Measurements from ENCODE around the gene RFXANK. TPM values are rescaled to one million over a fixed set of nuclear protein-coding genes. Genes with fewer than 3 reads are reported as not detected.
"Not testable (repeated sequence)": the region's sequence is repeated elsewhere in the genome, so short reads cannot be mapped to it uniquely, and the experiment has no call there.

RFXANK gene
- total RNA-seq, 1 donor from 2014 or later: 134 TPM

GRCh38 chr19:19170873-19171672 is 21.0 kb upstream of the RFXANK start:
- no peaks in the 10 kb centered on the region for H3K9me3 Mint-ChIP-seq (ENCODE audit: low read depth)
- no peak for DNase-seq (ENCODE audit: low spot score, unreplicated experiment)
- peaks cover 4% of the 10 kb centered on the region for H3K4me1 Mint-ChIP-seq (ENCODE audit: low read depth)
- TF ChIP-seq CTCF (IDR thresholded peaks at IDR 0.05; ENCODE audit: unreplicated experiment): no peak
- H3K36me3 Mint-ChIP-seq (ENCODE audit: insufficient read depth): no peaks in the 10 kb centered on the region
- peaks cover 29% of the 10 kb centered on the region for H3K27me3 Mint-ChIP-seq
- H3K27ac Mint-ChIP-seq: no peak overlapping the region
- H3K4me3 Mint-ChIP-seq (ENCODE audit: low read depth): no peak overlapping the region

GRCh38 chr19:19171821-19172532 is 20.1 kb upstream of the RFXANK start:
- Mint-ChIP-seq H3K4me3 (ENCODE audit: low read depth) (no peak overlapping the region), H3K4me1 (ENCODE audit: low read depth) (peaks cover 4% of the 10 kb centered on the region), H3K27me3 (peaks cover 29% of the 10 kb centered on the region), H3K36me3 (ENCODE audit: insufficient read depth) (no peaks in the 10 kb centered on the region), H3K9me3 (ENCODE audit: low read depth) (no peaks in the 10 kb centered on the region), H3K27ac (no peak overlapping the region)
- no peak for TF ChIP-seq CTCF (IDR thresholded peaks at IDR 0.05; ENCODE audit: unreplicated experiment)
- DNase-seq (ENCODE audit: low spot score, unreplicated experiment): no peak

GRCh38 chr19:19173243-19173642 is 18.8 kb upstream of the RFXANK start:
- H3K4me3 Mint-ChIP-seq (ENCODE audit: low read depth): not testable (repeated sequence)

GRCh38 chr19:19176950-19177349 is 15.1 kb upstream of the RFXANK start:
- H3K4me1 Mint-ChIP-seq (ENCODE audit: low read depth): no peaks in the 10 kb centered on the region
- H3K9me3 Mint-ChIP-seq (ENCODE audit: low read depth): no peaks in the 10 kb centered on the region
- no peak for TF ChIP-seq CTCF (IDR thresholded peaks at IDR 0.05; ENCODE audit: unreplicated experiment)
- peaks cover 7% of the 10 kb centered on the region for H3K36me3 Mint-ChIP-seq (ENCODE audit: insufficient read depth)
- DNase-seq (ENCODE audit: low spot score, unreplicated experiment): no peak
- no peak overlapping the region for H3K27ac Mint-ChIP-seq
- H3K4me3 Mint-ChIP-seq (ENCODE audit: low read depth): no peak overlapping the region
- no peaks in the 10 kb centered on the region for H3K27me3 Mint-ChIP-seq

More at GRCh38 chr19:19173243-19173642, 18.8 kb upstream of the RFXANK start:
- H3K36me3 Mint-ChIP-seq (ENCODE audit: insufficient read depth); DNase-seq (ENCODE audit: low spot score, unreplicated experiment); H3K27ac Mint-ChIP-seq; H3K9me3 Mint-ChIP-seq (ENCODE audit: low read depth); H3K4me1 Mint-ChIP-seq (ENCODE audit: low read depth): not testable (repeated sequence)
- H3K27me3 Mint-ChIP-seq: peaks cover 29% of the 10 kb centered on the region

GRCh38 chr19:19179548-19180441 is 12.3 kb upstream of the RFXANK start:
- Mint-ChIP-seq H3K27me3 (no peaks in the 10 kb centered on the region), H3K4me1 (ENCODE audit: low read depth) (no peaks in the 10 kb centered on the region), H3K4me3 (ENCODE audit: low read depth) (no peak overlapping the region), H3K9me3 (ENCODE audit: low read depth) (no peaks in the 10 kb centered on the region), H3K27ac (no peak overlapping the region), H3K36me3 (ENCODE audit: insufficient read depth) (peaks cover 11% of the 10 kb centered on the region)
- TF ChIP-seq CTCF (IDR thresholded peaks at IDR 0.05; ENCODE audit: unreplicated experiment): no peak
- no peak for DNase-seq (ENCODE audit: low spot score, unreplicated experiment)
